Right ventricle myocardium superior (tissue), 1 donor: ENCODE results near the gene PRR14L. TPM values are rescaled to one million over a fixed set of nuclear protein-coding genes. Genes with fewer than 3 reads are reported as not detected.
"Not testable (repeated sequence)": the region's sequence is repeated elsewhere in the genome, so short reads cannot be mapped to it uniquely, and the experiment has no call there.

Experiments
- ATAC-seq: fragments of 200-7000 bp; cut with Tn5 transposase; one replicate; pipeline ENCODE4 v1.9.1; 2020; ENCODE audit warnings: mild to moderate bottlenecking; ENCODE audit not compliant: poor library complexity
- DNase-seq: peaks from one replicate; pipeline ENCODE4 v3.0.0-alpha.2; 2020
- intact Hi-C: fragments of 100-400 bp; cut with DNase I; formaldehyde crosslinking; loops from one replicate; pipeline ENCODE4 v1.11.2; 2022
- long read RNA-seq: library from polyadenylated mRNA; unstranded; transcript quantifications from one replicate; pipeline ENCODE4 v2.0.0, GENCODE V29; 2021
- total RNA-seq: library from RNA; stranded (reverse); fragmentation: NEBNext Ultra II Directional; extraction: Animal tissue kit (Norgen Biotek cat#: 25700); gene quantifications from one replicate; pipeline ENCODE4 v1.2.1, GENCODE V29; 2021
- donor health status: DM: no; HTN: yes; CAD: no; lungs with severe emphysema.

PRR14L gene
- total RNA-seq, result 17.8 TPM
- long read RNA-seq, partial matches to known transcripts, result 1 of 3 reads
- long read RNA-seq, other reads (novel, unspliced or antisense), result 2 of 3 reads

DNA sequence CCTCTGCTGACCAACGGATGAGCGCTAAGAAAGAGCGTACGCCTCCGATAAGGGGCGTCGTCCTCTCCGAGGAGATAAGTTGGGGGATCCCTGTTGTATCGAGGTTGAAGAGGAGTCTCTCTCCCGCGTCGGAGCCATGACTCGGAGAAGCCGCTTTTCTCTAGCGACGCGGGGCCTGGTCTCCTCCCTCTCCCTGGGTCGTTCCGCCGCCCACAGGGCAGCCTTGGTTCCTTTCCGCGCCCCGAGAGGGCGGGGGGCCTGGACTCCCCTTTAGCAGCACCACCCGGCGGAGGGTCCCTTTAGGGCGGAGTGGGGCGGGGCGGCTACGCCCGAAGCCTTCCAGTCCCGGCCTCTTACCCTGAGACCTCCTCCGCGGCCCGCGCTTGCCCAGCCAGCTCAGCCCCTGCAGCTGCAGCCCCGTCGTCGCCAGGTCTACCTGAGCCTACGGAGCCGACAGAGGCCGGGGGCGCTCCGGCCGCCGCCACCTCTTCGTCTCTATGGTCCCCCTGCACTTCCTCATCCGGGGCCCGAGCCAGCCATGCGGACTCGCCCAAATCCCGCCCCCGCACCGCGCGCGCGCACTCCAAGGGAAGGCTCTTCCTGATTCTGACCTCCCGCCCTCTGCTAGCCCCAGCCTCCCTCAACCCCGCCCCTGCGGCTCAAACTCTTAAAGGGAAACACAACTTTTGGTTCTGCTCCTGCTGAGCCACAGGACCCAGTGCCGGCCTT is at the start of gene PRR14L:
TSS of gene PRR14L (minus strand) at position 497 of the 729 bp plus-strand sequence. CDS start 11,272 bp downstream, outside the sequence.
- peak; percentile 90 for ATAC-seq
- intact Hi-C loops, result loop anchor here (10.0 kb wide), 2 partner anchors 85 to 195 kb away; partner anchors contain the start of genes PISD and YWHAH
- peak; percentile 99 for DNase-seq

DNA sequence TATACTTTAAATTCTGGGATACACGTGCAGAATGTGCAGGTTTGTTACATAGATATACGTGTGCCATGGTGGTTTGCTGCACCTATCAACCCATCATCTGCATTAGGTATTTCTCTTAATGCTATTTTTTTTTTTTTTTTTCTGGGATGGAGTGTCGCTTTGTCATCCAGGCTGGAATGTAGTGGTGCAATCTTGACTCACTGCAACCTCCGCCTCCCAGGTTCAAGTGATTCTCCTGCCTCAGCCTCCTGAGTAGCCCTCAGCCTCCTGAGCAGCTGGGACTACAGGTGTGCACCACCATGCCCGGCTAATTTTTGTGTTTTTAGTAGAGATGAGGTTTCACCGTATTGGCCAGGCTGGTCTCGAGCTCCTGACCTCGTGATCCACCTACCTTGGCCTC is 49.4 kb upstream of the PRR14L start:
- intact Hi-C loops, DNase-seq: not testable (repeated sequence)

DNA sequence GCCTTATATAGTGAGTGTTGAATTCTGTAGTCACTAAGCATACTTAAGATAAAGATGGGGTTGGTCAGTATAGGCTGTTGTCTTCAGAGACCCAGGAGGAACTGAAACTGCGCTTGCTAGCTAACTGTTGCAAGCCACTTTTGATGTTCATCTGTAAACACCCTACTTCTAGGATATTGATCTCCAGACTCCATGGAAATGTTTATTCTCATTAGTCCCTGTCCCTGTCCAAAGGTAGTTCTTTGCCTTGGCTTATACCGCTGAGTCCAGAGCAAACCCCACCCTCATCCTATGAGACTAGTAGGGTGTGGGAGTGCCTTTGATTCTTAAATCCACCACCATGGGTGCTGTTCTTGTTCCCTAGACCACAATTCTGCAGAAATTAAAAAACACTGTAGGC is 40.3 kb upstream of the PRR14L start:
- intact Hi-C loops, result no loop called here
- DNase-seq (no peak), ATAC-seq (peak; percentile 46)

More for the DNA sequence above, 49.4 kb upstream of the PRR14L start:
- ATAC-seq, result not testable (repeated sequence)

DNA sequence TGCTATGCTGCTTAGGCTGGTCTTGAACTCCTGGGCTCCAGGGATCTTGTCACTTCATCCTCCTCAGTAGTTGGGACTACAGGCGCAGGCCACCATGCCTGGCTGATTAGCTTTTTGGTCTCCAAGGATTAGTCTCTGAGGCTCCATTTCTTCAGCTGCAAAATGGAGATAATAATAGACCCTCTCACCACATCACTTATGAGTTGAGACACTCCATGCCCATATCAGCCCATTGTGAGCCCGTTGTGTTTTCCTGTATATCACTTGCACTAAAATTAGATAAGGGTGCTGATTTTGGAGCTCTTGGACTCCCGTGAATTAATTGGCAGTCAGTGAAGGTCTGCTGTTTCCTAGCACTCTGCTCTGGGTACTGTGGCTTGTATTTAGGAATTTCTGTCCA is 39.9 kb upstream of the PRR14L start:
- intact Hi-C loops, result no loop called here
- peak; percentile 87 for ATAC-seq

DNA sequence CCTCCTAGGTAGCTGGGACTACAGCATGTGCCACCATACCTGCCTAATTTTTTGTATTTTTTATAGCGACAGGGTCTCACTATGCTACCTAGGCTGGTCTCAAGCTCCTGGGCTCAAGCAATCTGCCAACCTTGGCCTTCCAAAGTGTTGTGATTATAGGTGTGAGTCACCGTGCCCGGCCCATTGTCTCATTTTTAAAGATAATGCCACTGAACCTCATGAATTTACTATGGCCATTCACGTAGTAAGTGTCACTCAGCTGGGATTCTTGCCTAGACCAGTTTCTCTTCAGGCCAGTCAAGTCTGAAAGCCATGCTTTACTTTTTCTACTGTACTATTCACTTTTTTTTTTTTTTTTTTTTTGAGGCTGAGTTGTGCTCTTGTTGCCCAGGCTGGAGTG is 26.3 kb upstream of the PRR14L start:
- intact Hi-C loops, result no loop called here
- no peak for ATAC-seq
- DNase-seq, result no peak

More for the DNA sequence above, 39.9 kb upstream of the PRR14L start:
- DNase-seq, result no peak

GRCh38 chr22:31773416-31773815 is 23.5 kb upstream of the PRR14L start:
- intact Hi-C loops, result no loop called here
- ATAC-seq, result no peak
- DNase-seq, result no peak

- DNase-seq, result no peak
- ATAC-seq, result no peak
- intact Hi-C loops, result no loop called here
Observed at GRCh38 chr22:31768422-31769059, 18.6 kb upstream of the PRR14L start.

DNA sequence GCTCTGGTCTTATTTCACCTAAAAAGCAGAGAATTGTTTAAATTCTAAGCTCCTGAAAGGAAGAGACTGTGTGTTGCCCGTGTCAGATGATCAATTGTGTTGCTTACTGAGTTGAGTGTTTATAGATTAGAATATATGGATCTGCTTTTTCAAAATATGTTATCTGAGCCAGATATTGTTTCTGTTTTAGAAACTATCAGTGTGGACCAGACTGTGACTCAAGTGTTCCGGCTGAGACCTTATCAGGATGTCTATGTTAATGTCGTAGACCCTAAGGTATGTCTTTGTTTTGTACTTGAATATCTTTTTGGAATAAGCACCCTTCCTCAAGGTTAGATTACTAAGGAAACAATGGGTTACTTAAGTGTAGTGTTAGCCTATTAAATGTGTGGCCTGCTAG is 14.9 kb upstream of the PRR14L start:
- intact Hi-C loops, result no loop called here
- DNase-seq (no peak), ATAC-seq (no peak)

DNA sequence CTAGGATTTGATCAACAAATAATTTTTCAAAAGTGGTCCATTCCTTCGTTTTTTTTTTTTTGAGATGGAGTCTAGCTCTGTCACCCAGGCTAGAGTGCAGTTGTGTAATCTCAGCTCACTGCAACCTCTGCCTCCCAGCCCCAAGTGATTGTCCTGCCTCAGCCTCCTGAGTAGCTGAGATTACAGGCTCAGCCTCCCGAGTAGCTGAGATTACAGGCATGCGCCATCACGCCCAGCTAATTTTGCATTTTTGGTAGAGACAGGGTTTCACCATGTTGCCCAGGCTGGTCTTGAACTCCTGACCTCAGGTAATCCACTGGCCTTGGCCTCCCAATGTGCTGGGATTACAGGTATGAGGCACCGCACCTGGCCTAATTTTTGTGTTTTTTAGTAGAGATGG is 8.9 kb upstream of the PRR14L start:
- DNase-seq, ATAC-seq: not testable (repeated sequence)
- intact Hi-C loops, result loop anchor here (10.0 kb wide), 2 partner anchors 94 to 186 kb away; partner anchors contain the start of genes PISD and YWHAH

DNA sequence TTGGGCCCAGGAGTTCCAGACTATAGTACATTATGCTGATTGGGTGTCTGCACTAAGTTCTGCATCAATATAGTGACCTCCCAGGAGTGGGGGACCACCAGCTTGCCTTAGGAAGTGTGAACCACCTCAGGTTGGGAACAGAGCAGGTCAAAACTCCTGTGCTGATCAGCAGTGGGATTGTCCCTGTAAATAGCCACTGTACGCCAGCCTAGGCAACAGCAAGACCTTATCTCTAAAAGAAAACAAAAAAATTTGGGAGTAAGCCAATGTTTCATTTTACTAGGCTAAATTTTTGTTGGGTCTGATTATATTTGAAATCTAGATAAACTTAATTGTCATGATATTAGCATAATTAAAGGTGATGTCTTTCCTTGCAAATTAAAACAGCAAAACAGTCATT is 7.3 kb upstream of the PRR14L start:
- DNase-seq, result no peak
- intact Hi-C loops, result loop anchor here (10.0 kb wide), 2 partner anchors 92 to 188 kb away; partner anchors contain the start of genes PISD and YWHAH

GRCh38 chr22:31754813-31755212 is 4.9 kb upstream of the PRR14L start:
- ATAC-seq (no peak), DNase-seq (no peak)
- intact Hi-C loops, result loop anchor here (10.0 kb wide), 2 partner anchors 90 to 190 kb away; partner anchors contain the start of genes PISD and YWHAH

More for the DNA sequence above, 7.3 kb upstream of the PRR14L start:
- ATAC-seq, result no peak

DNA sequence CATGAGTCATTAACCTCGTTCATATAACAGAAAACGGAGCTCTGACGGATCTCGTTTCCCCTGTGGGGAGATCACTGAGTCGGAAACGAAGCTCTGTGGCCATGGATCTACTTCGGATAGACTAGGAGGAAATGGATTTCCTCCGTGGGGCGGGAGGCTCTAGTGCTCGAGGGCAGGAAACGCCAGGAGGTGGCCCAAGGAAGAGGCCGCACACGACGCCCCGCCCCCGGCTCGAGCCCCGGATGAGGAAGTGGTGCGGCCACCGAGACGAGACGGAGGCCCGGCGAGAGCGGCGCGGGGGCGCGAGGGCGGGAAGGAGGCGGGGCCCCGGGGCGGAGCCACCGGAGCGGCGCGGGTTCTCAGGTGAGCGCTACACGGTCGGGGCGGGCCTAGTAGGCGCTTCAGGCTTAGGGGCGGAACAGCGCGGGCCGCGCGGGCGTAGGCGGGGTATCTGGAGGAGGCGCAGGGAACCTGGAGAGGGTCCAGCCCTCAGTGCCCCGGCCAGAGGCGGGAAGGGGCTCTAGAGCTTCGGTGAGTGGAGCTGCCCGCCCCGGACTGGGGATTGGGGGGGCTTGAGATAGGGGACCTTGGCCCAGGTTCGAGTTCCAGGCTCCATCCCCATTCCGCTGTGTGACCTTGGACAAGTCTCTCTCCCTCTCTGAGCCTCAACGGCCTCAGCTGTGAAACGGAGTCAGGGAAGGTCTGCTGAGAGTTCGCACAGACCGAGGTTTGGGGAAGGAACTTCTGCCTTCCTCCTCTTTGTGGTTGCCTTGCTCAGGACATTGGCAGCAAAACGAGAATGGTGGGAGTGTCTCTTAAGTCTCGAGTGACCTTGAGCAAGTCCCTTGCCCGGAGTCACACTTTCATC is 3.9 kb upstream of the PRR14L start, which contains the start of gene DEPDC5:
TSS of gene DEPDC5 (plus strand) at position 386 of the 868 bp plus-strand sequence. CDS start 903 bp downstream, outside the sequence.
- peak; percentile 98 for DNase-seq
- peak; percentile 93 for ATAC-seq
- intact Hi-C loops, result loop anchor here (10.0 kb wide), 2 partner anchors 89 to 191 kb away; partner anchors contain the start of genes PISD and YWHAH

GRCh38 chr22:31753005-31753633 is 3.2 kb upstream of the PRR14L start:
- ATAC-seq (peak; percentile 16), DNase-seq (peak; percentile 64)
- intact Hi-C loops, result loop anchor here (10.0 kb wide), 2 partner anchors 88 to 192 kb away; partner anchors contain the start of genes PISD and YWHAH

- ATAC-seq, result no peak
- no peak for DNase-seq
- intact Hi-C loops, result loop anchor here (10.0 kb wide), 2 partner anchors 87 to 193 kb away; partner anchors contain the start of genes PISD and YWHAH
Observed at GRCh38 chr22:31752096-31752847, 2.3 kb upstream of the PRR14L start.

DNA sequence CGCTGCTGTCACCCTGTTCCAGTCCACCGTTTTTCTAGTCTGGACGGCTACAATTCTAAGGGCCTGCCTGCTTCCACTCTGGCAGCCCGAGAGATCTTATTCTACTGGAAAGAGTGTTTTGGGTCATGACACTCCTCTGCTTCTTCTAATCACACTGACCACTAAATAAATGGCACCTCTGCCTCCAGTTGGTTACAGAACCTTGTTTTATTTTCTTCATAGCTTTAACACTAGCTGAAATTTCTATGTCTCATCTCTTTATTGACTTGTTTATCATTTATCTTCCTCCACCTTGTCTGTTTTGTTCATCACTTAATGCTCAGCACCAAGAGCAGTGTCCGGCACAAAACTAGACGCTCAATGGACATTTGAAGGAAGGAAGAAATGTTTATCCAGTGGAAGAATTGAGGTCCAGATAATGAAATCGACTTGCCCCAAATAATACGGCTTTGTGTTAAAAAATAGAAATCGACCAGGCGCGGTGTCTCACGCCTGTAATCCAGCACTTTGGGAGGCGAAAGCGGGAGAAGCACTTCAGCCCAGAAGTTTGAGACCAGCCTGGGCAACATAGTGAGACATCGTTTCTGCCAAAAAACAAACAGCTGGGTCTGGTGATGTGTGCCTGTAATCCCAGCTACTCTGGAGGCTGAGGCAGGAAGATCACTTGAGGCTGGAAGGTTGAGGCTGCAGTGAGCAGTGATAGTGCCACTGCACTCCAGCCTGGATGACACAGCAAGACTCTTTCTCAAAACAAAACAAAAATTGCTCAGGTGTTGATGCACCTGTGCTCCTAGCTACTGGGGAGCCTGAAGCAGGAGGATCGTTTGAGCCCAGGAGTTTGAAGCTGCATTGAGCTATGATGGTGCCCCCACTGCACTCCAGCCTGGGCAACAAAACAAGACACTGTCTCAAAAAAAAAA is 693 bp upstream of the PRR14L start:
- no peak for ATAC-seq
- no peak for DNase-seq
- intact Hi-C loops, result loop anchor here (10.0 kb wide), 2 partner anchors 86 to 194 kb away; partner anchors contain the start of genes PISD and YWHAH

GRCh38 chr22:31748490-31748889 is 1.4 kb downstream of the PRR14L start:
- intact Hi-C loops, result no loop called here

More at GRCh38 chr22:31748490-31748889, 1.4 kb downstream of the PRR14L start:
- ATAC-seq, result no peak
- no peak for DNase-seq
